ENCODE measurements around the gene ASS1.

GRCh38 chr9:130453487-130453886 lies 8.7 kb downstream of the ASS1 start:
- TF ChIP-seq, protein P1, sequence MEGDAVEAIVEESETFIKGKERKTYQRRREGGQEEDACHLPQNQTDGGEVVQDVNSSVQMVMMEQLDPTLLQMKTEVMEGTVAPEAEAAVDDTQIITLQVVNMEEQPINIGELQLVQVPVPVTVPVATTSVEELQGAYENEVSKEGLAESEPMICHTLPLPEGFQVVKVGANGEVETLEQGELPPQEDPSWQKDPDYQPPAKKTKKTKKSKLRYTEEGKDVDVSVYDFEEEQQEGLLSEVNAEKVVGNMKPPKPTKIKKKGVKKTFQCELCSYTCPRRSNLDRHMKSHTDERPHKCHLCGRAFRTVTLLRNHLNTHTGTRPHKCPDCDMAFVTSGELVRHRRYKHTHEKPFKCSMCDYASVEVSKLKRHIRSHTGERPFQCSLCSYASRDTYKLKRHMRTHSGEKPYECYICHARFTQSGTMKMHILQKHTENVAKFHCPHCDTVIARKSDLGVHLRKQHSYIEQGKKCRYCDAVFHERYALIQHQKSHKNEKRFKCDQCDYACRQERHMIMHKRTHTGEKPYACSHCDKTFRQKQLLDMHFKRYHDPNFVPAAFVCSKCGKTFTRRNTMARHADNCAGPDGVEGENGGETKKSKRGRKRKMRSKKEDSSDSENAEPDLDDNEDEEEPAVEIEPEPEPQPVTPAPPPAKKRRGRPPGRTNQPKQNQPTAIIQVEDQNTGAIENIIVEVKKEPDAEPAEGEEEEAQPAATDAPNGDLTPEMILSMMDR (IDR thresholded peaks at IDR 0.05), result no peak
- TF ChIP-seq EZH2 (IDR thresholded peaks at IDR 0.05; ENCODE audit: borderline replicate concordance, insufficient read depth, low read depth, low read length, poor library complexity, severe bottlenecking), result no peak
